Activated CD4-positive, CD25-positive, alpha-beta regulatory T cell treated with anti-CD3 and anti-CD28 coated beads, Interleukin-2, amount 50 U/mL, for 24 hours (primary cell): Measurements from ENCODE around the gene GTF3C2.

ENCODE experiments used
- ATAC-seq, 2 donors: fragments of 150-1000 bp; cut with Tn5 transposase; one replicate each; pipeline ENCODE4 v1.10.0; 2021; ENCODE audit warnings: mild to moderate bottlenecking in 1 of 2, moderate library complexity in 1 of 2

Gene GTF3C2

GRCh38 chr2:27356382-27357181, at the start of gene GTF3C2:
TSS of gene GTF3C2 (minus strand) at chr2:27356764. CDS start at chr2:27343554, 13,210 bp downstream.
- ATAC-seq = peak; percentile 78 to 82

GRCh38 chr2:27400348-27401135, 44.0 kb upstream of the GTF3C2 start:
- ATAC-seq = no peak

- no peak for ATAC-seq
Measured at GRCh38 chr2:27398962-27399361, 42.4 kb upstream of the GTF3C2 start.

- ATAC-seq = no peak
Measured at GRCh38 chr2:27393225-27393624, 36.7 kb upstream of the GTF3C2 start.

- ATAC-seq = peak; percentile 92 to 94
Measured at GRCh38 chr2:27390822-27391679, 34.5 kb upstream of the GTF3C2 start.

- ATAC-seq = no peak
Measured at GRCh38 chr2:27381577-27382181, 25.1 kb upstream of the GTF3C2 start.

GRCh38 chr2:27380626-27381545, 24.3 kb upstream of the GTF3C2 start, which contains the start of gene ZNF513:
TSS of gene ZNF513 (minus strand) at chr2:27380734. CDS start at chr2:27380526, 208 bp downstream.
- peak; percentile 93 to 96 for ATAC-seq

GRCh38 chr2:27379836-27380625, 23.5 kb upstream of the GTF3C2 start:
- ATAC-seq = peak in 1 of 2 donors; percentile 35

GRCh38 chr2:27379383-27379835, 22.8 kb upstream of the GTF3C2 start:
- no peak for ATAC-seq

GRCh38 chr2:27378809-27379290, 22.3 kb upstream of the GTF3C2 start:
- ATAC-seq = no peak

- no peak for ATAC-seq
Measured at GRCh38 chr2:27378096-27378808, 21.7 kb upstream of the GTF3C2 start.

GRCh38 chr2:27377618-27378095, 21.1 kb upstream of the GTF3C2 start:
- no peak for ATAC-seq

GRCh38 chr2:27376866-27377617, 20.5 kb upstream of the GTF3C2 start:
- no peak for ATAC-seq

GRCh38 chr2:27376151-27376865, 19.7 kb upstream of the GTF3C2 start:
- no peak for ATAC-seq

GRCh38 chr2:27375513-27376099, 19.0 kb upstream of the GTF3C2 start:
- no peak for ATAC-seq

- ATAC-seq = no peak
Measured at GRCh38 chr2:27373567-27373966, 17.0 kb upstream of the GTF3C2 start.

GRCh38 chr2:27372937-27373336, 16.4 kb upstream of the GTF3C2 start:
- no peak for ATAC-seq
